Measurements from ENCODE around the gene MRPL18.

MRPL18 gene

DNA sequence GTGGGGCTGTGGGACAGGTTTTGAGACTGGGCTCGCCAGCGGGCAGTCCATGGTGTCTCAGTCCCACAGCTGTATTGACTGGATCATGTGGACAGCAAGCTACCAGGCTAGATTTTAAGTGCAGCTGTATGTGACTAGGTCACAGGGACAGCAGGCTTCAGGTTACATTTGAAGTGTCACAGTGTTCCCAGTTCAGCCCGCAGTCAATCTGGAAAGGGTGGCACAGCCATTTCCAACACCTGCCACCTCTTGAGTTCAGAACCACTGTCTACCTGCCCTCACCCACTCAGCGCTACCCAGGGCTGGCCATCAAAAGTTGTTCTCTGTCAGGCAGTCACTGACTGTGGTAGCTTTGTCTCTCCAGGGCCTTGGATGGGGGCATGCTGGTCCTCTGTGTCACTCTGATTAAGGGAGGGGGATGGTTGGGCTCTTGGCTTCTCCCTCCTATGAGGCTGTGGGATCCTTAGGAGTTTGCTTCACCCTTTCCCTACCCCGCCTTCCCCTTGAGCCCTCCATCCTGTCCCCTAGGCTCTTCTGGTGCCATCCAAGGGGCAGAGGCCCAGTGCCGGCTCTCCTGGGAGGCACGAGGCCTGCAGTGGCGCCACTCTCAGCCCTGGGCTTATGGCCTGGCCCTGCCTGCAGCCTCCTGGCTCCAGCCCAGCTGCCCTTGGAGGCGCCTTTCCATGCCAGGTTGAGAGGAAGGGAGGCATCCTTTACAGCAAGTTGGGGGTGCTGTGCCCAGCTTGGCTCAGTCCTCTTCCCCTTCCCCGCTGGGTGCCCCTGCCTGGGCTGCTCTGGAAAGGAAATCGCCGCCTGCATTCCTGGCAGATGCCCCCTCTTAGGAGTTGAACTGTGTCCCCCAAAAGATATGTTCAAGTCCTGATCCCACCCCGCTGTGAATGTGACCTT is 54.7 kb downstream of the MRPL18 start:
- peak; percentile 63 for DNase-seq

Data from NCI-H774 (cell line).